Activated CD8-positive, alpha-beta memory T cell treated with anti-CD3 and anti-CD28 coated beads, Interleukin-2, amount 50 U/mL, for 24 hours (primary cell): Measurements from ENCODE around the gene IBTK.
"Not testable (repeated sequence)": the region's sequence is repeated elsewhere in the genome, so short reads cannot be mapped to it uniquely, and the experiment has no call there.

ENCODE experiments used
- DNase-seq: peaks from one replicate; pipeline ENCODE4 v3.0.0-alpha.2; 2020; ENCODE audit errors: extremely low read depth

Gene IBTK

DNA sequence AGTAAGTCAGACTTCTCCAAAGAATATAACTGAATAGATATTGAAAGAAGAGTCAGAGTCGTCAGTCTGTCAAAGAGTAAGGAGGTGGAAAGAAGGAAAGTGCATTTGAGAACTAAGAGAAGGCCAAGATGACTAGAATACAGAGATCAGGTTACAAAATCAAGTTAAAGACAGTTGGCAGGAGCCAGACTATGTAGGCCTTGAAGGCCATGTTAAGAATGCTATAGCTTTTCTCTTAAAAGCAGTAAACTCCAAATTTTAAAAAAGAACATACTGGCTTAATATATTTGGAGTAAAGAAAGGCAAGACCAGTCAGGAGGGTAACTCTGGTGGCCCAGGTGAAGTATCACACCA, 68.8 kb downstream of the IBTK start:
- no peak for DNase-seq

DNA sequence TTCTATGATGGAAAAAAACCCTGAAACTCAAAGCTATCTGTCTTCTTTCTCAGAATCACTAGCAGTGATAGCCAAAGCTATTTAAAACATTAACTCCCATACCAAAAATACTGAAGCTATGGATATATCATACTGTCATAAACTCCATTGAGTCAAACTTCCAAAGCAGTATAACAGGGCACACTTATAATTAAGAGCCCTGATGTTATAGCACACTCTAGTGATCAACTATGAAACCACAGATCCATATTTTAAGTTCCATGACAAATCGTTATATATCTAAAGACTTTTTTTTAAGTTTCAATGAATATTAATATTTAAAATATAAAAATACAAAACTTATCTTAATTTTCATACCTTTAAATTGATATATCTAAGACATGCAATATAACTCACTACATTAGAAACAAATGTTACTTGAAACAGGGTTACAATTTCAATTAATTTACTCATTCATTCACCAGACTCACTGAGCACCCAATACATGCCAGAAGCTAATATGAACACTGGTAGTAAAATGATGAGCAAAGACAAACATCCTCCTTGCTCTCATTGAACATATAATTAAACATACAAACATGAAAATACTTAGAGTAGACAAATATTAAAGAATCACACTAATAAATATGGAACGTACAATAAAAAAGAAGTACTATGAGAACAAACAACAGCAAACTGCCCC, 69.3 kb downstream of the IBTK start:
- no peak for DNase-seq

DNA sequence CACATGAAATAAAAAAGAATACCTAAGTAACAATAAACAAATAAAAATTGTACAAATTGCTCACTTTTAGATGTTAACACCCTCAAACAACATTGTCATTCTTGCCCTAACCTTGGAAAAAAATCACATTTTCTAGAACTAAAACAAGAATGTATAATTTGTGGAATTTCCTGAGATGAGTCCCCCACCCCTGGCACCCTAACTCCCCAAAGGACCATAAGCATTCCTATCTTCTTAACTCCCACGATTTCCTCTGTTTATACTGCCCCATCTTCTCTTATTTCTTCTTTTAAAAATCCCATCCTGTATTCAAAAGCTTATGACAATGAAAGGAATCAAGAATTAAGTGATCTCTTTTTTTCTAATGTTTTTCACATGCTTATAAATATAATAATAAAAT, 70.9 kb downstream of the IBTK start:
- DNase-seq = no peak

DNA sequence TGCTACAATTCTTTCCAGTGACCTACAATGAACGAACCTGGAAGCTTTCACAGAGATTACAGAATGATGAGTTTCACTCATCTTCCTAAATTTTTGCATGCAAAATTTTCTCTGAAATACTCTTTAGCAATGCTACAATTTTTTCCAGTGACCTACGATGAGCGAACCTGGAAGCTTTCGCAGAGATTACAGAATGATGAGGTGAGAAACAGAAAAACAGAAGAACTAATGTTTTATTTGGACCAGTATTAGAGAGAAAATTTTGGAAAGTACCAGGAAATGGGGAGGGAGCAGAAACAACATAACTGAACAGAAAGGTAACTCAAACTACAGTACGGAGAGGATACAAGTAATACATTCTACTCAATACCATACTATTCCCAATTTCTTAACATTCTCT, 75.0 kb downstream of the IBTK start:
- DNase-seq = no peak

DNA sequence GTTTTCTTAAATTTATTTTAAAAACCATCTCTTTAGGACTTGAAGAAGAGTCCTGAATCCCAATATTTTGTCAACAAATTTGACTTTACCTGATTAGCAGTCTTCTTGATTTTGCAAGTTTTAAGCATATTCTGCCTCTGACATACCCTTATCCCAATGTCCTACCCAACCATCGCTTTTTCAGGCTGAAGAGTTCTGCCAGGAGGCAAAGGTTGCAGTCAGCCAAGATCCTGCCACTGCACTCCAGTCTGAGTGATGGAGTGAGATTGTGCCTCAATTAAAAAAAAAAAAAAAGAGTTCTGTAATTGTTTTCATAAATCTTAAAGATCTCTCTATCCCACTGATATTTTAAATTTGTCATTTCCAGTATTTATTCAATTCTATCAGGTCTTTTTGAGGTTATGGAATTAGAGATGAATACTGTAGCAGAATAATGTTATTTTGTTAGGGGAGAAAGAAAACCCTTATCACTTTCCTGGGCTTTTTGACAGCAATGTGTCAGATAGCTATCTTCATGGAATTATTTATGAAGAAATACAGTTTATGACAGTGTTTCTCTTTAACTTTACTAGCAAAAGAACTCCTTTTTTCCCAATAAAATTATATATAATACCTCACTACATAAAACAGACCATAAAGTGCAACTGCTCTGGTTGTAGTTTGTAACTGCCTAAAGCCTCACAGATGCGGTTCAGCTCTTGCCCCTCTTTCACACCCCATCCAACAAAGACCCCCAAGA, 78.2 kb downstream of the IBTK start:
- DNase-seq = no peak

DNA sequence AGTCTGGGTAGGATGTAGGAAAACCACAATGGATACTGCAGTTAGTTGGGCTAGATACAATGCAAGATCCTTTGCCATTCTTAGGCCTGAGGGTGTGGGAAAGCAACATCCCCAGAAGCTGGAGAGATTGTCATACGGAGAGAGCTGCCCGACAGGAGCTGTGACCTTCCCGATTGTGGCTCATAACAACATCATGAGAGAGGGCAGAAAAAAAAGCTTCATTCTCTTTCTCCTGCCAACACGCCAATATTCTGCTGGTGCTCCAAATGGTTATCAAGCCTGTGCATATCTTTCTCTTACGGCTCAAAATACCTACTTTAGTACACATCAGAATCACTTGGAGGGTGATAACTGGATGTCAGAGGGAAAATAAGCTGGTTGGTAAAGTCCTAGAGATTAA, 81.1 kb downstream of the IBTK start:
- no peak for DNase-seq

DNA sequence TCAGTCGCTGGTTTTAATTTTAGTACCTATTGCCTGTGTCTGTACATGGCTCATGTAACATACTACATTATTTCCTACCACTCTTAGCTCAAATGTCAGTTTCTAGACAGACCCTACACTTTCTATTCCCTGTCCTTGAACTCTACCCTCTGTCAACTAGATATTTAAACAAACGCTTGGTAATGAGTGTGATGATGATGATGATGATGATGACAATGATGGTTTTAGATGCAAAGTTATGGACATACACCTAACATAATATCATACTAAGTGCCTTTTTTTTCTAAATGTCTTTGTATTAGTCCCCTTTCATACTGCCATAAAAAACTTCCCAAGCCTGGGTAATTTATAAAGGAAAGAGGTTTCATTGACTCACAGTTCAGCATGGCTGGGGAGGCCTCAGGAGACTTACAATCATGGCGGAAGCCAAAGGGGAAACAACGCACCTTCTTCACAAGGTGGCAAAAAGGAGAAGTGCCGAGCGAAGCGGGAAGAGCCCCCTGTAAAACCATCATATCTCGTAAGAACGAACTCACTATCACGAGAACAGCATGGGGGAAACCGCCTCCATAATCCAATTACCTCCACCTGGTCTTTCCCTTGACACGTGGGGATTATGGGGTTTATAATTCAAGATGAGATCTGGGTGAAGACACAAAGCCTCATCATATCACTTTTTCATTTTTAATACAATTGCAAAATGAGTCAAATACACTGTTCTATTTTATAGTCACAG, 87.1 kb downstream of the IBTK start:
- no peak for DNase-seq

DNA sequence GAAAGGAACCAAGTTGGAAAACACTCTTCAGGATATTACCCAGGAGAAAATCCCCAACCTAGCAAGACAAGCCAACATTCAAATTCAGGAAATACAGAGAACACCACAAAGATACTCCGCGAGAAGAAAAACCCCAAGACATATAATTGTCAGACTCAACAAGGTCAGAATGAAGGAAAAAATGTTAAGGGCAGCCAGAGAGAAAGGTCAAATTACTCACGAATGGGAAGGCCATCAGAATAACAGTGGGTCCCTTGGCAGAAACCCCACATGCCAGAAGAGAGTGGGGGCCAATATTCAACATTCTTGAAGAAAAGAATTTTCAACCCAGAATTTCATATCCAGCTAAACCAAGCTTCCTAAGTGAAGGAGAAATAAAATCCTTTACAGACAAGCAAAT, 94.8 kb downstream of the IBTK start:
- DNase-seq = not testable (repeated sequence)

DNA sequence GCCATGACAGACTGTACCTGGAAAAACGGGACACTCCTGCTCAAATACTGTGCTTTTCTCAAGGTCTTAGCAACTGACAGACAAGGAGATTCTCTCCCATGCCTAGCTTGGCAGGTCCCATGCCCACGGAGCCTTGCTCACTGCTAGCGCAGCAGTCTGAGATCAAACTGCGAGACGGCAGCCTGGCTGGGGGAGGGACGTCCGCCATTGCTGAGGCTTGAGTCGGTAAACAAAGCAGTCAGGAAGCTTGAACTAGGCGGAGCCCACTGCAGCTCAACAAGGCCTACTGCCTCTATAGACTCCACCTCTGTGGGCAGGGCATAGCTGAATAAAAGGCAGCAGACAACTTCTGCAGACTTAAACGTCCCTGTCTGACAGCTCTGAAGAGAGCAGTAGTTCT, 96.4 kb downstream of the IBTK start:
- not testable (repeated sequence) for DNase-seq

DNA sequence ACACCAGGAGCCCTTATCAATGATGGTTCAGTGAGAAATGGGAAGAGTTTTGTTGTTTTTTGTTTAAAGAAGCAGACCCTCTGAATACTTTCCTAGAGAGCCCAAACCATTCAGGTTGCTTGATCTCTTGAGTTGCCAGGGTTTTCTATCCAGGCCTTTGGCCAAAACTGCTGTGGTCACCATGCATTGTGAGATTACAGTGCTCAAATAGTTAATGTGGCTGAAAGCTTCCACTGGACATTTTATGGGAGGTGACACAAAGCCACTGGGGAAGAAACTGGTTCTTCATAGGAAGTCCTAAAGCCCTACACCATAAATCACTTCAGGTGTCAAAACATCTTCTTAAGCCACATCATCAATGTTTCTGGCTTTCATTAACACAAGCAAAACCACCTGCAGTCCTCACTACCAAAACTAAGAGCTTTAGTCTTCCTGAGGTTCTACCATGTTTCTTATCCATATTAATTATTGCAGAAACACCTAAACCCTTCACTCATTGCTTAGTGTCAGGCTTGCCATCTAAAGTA, 101.6 kb downstream of the IBTK start:
- no peak for DNase-seq

DNA sequence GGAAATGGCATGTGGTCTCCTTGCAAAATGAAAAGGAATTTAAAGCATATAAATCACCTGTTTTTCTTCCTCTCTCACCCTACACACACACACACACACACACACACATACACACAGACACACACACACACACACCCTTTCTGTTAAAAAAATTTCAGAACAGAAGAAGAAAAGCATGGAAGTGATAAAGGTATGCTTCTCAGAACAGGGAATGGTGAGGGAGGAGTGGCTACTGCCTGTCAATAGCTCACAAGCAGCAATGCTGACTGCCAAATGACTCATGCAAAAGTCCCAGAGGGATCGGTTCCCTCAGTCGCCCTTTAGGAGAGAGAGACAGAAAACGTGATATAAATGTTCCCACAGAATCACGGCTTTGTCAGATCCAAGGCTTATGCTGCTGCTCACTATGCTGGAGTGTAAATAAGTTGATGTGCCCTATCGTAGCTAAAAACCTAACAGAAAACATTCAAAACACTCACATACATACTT, 102.6 kb downstream of the IBTK start:
- DNase-seq = no peak

DNA sequence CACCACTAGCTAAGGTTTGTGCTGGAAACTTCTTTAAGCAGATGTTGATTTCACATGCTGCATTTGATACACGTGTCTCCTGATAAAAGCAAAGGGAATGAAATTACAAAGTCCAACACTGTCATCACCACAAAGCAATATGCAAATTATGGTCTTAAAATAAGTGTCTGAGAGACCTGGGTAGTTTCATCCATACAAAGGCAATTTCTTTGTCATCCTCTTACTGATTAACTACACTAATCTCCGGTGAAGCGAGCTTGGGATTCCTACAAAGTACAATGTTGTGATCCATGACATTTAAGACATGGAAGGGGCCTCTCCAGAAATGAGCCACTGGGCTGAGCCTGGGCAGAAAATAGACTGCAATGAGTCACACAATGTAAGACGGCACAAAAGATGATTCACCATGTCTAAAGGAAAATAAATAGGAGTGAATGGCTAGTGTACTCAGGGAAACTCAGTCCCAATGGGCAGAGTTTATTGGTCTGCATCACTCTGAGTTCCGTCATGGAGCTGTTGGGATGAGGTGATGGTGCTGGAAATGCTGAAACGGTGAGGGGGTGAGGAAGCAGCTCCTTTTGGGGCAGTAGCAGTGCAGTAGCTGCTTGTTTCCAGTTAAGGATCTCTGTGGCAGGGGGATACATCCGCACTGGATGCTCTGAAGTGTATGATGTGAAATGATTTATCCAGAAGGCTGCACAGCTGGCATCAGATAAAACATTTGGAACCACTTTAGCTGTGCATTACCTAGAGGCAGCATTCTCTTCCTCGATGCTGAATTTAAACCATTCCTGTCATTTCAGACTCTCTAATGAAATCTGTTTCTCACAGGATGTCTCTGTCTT, 103.3 kb downstream of the IBTK start:
- DNase-seq = no peak

DNA sequence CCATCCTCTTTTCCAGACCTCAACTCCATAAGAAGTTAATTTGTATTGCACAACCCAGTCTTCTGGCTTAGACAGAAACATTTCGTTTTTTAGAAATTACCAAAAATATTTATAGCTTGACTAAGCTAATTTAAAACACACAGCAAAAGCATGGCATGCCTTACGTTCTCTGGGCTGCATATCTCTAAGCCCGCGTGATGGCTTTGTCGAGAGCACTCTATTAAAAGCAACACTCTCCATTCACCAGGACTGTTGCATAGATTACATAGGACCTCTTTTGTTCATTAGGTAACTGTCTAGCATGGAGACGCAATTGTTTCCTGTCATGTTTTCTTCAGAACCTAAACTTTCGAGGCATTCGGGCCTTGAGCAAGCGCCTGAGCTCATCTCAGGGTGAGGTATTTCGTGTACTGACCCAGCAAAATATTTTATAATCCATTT, 104.5 kb downstream of the IBTK start:
- no peak for DNase-seq

DNA sequence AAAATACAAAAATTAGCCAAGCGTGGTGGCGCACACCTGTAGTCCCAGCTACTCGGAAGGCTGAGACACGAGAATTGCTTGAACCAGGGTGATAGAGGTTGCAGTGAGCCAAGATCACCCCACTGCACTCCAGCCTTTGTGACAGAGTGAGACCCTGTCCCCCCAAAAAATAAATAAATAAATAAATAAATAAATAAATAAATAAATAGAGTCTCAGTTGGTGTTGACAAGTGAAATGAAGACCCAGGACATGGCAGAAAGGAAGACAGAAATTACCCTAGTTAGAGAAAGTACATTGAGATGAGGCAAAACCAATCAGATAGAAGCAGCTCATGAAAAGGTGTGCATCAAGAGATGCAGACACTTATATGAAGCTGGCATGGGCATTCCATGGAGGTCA, 105.0 kb downstream of the IBTK start:
- no peak for DNase-seq

DNA sequence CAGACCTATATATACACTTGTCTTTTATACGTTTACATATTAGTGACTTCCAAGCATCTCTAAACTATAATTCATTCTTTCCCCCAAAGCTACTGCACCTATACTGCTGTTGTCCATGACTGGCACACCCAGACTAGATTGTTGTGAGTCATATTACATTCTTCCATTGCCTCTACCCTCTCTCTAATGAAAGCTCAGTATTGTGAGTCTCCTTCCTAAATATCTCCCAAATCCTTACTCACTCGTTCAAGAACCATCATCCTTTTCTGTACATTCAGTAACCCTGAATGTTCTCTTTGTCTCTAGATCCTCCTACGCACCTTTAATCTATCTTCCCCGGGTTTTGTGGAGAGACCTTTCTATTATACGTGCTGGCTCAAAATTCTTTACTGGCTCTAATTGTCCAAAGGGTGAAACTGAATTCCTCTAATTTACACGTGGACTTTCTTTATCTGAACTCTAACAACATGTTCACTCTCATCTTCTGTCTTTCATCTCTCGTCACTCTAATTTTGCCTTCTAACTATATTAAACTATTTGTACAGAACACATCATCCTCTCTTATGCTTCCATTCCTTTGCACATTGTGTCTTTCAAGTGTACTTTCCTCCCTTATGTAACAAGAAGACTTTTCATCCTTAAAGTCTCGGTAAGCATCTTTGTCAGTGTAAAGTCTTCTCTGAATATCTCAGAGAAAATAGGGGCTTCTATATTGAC, 109.3 kb downstream of the IBTK start:
- no peak for DNase-seq

DNA sequence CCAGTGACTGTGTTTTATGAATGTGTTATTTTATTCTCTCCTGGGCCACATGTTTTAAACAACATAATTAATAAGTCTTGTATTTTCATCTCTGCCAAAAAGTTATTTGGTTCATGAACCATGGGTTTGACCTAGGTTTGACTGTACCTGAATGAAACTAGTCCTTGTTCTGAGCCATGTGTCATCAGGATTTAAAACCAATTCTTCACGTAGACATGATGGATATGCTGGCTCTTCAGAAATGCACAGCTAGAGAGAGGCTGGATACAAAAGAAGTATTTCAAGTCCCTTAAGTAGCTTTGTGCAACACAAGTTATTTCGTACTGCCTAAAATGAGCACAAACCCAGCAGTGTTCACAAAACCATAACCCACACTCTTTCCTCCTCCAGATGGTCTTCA, 116.1 kb downstream of the IBTK start:
- DNase-seq = no peak

DNA sequence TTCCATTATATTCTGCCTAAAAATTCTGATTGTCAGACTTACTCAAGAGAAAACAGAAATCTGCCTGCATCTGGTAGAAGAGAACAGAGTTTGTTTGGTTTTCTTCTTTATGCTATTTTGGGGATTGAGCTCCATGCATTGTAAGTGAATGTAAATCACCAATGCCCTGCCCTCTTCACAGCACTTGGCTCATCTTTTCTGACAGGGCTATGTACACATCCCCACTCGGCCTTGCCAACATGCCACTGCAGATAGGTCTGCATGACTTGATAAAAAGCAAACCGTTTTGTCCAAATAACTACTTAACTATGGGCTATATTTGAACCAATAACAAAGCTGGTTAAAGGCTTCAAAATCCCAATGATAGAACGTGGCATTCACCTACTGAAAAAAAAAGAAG, 117.7 kb downstream of the IBTK start:
- no peak for DNase-seq

DNA sequence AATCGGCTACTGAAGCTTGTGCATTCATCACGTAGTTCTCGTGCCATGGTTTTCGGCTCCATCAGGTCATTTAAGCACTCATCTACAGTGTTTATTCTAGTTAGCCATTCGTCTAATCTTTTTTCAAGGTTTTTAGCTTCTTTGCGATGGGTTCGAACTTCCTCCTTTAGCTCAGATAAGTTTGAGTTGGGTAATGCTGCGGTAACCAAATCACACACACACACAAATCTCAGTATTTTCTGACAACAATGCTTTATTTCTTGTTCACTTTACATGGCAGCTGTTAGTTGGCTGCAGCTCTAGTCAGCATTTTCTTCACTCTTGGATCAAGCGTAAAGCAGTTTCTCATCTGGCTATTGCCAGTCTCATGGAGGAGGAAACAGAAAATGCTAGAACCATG, 118.6 kb downstream of the IBTK start:
- not testable (repeated sequence) for DNase-seq

DNA sequence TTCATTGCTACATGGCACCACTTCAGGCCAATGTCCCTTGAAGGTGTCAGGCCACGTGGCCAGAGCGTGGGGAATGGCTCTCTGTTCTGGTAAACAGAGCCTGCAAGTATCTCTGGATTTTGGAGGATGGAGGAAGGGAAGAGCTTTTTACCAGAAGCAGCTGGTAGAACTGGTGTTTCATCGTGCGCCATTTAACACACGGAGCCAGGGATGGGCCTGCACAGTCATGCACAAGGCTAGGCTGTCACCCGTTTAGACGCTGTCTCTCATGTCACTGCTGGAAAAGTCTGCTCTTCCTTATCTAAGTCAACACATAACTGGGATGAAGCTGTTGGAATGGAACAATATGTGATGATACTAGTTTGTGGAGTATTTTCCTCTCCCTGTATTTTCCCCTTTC, 123.9 kb downstream of the IBTK start:
- DNase-seq = no peak
